Fibroblast of skin of left biceps (primary cell): ENCODE data around the gene ANO10.

Experiments
- DNase-seq, 2 experiments: peaks; one replicate each; pipeline ENCODE4 v3.0.0-alpha.2; 2013; ENCODE audit warnings: low read depth in 2 of 2

ANO10 gene

DNA sequence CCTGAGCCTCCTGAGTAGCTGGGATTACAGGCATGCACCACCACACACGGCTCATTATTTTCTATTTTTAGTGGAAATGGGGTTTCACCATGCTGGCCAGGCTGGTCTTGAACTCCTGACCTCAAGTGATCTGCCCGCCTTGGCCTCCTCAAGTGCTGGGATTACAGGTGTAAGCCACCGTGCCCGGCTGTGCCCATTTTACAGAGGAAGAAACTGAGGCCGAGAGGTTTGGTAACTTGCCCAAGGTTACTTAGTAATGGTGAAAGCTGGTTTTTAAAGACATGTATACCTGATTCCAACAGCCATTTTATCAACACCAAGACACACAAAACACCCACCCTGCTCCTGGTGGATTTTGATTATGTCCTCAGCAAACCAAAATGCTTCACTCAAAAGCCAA, 206.7 kb downstream of the ANO10 start:
- no peak for DNase-seq

DNA sequence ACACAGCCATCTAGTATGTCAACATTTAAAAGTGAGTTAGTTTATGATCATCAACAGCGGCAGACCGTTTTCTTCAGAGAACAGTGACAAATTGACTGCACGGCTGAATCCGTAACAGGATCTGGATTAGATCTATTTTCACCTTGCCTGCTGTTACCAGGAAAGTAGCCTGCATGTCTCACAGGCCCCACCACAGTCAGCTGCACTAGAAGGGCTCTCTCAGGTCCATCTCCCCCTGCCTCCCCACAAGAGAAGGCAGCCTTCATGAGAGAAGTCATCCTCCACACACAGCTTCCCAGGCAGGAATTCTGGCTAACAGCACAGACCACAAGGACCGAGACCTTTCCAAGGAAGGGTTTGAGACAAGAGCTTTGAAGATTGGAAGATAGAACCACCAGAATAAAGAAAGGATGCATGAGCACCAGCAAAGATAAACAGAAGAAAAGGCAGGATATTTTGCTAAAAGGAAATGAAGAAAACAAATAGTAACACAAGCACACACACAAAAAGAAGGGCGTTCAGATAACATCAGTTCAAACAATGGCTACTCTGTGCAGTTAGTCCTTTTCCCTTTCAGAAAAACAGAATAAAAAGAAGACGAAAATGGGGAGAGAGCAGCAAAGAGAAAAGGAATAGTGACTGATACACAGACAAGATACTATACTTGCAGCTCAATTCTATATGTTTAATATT, 208.0 kb downstream of the ANO10 start:
- DNase-seq: no peak

DNA sequence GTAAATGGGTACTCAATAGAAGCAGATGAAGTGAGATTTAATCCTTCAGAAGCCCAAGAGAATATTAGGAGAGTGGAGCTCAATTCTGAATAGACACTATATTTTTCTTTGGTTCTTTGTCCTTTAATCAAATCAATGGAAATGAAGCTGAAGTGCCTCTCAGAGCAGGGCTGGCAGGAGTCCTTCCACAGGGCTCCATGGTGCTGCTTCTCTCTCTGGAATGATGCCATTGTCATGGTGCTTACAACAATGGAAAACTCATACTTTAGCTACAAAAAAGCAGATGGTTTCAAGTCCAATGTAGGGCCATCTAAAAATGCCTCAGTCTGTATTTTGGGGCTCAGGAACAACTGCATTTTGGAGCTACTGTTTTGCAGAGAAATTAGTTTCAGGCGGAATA, 210.4 kb downstream of the ANO10 start:
- DNase-seq: no peak

DNA sequence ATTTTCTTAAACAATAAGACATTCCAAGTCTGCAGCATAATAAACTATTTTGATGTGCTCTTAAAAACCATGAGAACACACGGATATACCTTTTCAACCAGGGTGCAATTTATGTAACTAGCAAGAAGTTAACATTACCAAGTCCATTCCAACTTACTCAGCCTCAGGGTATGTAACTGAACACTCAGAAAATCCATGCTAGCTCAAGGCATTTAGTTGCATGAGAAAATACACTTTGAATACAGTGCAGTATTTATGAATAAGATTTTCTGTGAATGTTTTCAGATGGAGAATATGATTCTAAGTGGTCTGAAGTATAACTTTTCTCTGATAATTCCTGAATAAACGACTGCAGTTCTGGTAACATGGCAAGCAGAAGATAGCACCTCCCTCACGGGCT, 211.2 kb downstream of the ANO10 start:
- no peak for DNase-seq

DNA sequence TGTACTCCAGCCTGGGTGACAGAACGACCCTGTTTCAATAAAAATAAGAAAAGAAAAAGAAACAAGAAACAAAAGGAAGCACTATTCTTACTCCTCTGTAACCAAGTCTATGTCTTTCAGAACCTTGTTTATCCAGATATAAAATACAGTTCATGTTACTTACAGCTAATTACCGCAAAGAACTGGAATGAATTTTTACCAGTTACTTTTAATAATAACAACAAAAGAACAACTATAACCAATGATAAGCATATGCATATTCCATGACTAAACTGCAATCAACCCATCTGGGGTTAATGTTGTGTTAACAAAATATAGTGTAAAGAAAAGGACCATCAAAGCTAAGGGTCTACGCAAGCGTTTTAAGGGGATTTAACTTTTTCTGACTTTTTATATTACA, 212.3 kb downstream of the ANO10 start:
- no peak for DNase-seq

DNA sequence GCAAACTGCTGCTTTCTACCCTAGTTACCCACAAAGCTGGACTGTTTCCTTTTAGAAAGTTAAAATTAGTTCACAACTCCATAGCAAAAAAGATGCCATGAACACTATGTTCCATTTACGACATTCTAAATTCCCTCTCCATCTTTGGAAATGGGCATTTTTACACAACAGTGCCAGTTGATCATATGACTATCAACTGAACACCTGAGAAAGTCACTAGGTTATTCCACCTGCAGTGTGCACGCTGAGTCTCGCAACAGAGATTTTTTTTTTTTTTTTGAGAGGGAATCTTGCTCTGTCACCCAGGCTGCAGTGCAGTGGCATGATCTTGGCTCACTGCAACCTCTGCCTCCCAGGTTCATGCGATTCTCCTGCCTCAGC, 215.2 kb downstream of the ANO10 start:
- no peak for DNase-seq

DNA sequence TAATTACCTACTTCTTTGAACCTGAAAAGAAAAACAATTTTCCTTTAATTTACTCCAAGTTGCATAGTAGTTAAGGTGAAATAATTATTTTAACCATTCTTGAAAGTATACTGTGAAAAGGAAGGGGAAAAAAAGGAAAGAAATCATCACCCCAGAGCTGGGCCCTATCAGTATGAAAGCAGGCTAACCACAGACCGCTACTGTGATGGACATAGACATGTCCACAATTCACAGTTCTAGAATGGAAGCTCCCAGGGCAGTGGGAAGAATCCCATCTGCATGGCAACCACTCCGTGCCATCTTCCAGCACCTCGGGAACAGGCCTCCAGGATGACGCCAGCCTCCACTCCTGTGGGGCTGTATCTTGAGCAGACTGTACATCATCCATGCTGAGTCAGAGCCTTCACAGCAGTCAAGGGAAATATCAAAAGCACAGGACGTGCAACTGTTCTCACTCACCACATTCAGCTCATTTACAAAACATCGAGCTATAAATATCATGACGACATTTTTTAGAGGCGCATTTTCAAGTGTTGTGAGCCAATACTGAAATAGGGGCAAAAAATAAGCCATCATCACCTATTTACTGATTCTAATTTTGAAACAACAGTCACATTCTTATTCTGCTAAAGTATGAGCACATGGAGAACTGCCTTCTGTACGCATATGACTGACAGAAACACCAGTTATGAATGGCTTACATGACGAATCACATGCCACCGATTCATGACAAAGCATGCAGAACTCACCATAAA, 215.7 kb downstream of the ANO10 start:
- DNase-seq: peak; percentile 33 to 39

DNA sequence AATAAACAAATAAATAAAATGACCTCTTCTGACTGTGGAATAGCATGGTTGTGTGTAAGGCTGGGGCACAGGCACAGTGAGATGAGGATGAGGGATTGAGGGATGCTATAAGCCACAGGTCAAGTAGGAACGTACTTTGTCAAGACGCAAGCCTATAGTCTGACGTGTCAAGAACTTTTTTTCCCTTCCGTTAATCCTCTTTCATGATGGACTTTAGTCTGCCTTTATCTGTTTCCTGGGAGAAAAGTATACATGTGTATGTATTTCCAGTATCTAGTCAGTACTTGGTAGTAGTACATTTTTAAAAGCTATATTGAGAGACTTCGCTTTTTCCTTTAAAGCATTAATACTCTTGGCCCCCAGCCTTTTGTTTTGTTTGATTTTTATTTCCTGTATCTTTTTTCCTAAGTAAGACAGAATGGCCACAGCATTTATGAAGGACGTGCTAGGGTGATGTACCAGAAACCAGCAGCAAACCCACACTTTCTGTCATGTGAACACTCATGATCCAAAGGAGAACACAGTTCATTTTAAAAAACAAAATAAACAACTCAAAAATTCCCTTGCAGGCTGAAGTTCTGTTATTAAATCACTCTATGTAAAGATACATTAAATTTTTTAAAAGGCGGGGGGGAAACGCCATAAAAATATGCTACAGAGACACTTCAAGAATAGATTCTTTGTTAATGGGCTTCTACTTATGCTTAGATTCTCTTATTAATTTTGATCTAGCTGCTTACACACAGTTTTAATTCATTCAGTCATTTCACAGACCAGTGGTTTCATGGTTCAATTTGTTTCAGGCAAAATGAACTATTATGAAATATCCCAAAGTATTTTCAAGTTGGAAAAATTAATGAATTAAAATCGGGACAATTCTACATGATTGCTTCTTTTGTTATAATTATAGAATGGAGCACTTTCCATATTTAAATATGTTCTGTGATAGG, 220.8 kb downstream of the ANO10 start:
- no peak for DNase-seq

DNA sequence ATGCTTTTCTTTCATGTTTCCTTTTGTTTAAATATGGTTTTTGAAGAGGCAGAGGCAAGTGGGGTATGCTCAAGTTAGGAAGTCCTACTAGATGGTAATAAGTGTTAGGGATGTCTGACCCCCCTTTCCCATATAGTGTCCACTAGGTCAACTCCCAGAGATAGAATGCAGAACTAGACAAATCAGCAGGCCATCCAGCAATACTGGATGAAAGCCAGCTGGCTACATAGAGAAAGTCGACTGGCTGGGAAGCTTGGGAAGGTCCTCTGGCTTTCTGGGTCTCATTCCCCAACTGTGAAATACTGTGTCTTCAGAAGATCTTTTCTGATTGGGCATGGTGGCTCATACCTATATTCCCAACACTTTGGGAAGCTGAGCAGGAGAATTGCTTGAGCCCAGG, 221.6 kb downstream of the ANO10 start:
- no peak for DNase-seq

DNA sequence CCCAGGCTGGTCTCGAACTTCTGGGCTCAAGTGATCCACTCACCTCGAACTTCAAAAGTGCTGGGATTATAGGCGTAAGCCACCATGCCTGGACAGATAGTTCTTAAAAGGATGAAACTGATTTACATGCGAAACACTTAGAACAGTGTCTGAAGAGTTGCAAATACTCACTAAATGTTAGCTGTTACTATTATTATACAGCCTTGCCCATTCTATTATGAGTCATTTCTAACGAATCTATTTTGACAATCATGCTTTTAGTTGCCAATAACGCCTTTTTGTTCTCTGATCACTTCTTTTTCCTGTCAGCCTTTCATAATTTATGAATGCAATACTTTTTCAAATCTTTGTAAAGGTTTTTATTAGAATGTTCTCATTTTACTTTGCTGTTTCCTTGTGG, 222.8 kb downstream of the ANO10 start:
- DNase-seq: no peak

DNA sequence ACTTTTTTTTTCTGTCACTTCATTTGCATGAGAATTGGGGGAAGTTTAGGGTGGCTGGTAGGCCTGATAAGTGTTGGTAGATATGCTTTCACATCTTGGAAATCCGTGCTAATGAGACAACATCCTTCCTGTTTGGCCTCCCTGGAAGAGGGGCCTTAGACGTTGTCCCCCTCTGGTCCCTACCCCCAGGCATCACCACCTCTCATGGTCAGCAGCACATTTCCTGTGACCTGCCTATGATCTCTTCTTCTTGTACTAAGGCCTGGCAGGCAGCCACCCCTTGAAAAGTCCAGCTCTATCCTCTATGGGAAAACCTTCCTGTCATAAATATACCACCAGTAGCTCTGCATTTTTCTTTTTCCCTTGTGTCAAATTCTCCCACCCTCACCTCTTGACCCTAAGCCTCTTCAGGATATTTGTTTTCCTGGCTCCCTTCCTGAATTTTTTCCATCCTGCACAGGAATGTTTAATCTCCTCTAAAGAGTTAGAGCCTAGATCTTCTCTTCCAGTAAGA, 227.7 kb downstream of the ANO10 start:
- DNase-seq: no peak

DNA sequence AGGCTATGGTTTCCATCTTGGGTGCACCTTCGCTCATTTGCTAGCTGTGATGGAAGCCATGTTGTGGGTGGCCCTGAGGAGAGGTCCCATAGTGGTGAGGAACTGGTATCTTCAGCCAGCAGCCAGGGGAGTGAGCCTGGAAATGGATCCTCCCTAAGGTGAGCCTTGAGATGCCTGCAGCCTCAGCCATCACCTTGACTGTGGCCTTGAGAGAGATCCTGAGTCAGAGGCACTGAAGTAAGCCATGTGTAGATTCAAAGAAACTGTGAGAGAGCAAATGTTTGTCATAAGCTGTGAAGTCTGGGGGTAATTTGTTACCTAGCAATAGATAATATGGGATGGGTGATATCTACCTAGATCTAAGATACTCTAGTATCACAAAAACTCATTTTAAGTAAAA, 230.2 kb downstream of the ANO10 start:
- DNase-seq: no peak

DNA sequence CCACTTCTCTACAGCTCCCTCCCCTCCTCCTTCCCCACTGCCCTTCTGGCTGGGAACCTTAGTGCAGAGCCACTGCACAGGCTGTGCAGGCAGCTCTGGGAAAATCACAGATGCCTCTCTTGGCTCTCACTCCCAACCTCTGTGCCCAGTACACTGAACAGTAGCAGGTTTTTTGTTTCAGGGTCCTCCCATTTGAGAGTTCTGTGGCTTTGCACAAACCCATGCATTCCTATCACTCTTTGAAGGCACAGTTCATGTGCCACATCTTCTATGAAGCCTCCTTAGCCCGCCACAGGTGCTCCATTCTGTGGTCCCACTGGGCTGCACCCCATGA, 231.6 kb downstream of the ANO10 start:
- no peak for DNase-seq

DNA sequence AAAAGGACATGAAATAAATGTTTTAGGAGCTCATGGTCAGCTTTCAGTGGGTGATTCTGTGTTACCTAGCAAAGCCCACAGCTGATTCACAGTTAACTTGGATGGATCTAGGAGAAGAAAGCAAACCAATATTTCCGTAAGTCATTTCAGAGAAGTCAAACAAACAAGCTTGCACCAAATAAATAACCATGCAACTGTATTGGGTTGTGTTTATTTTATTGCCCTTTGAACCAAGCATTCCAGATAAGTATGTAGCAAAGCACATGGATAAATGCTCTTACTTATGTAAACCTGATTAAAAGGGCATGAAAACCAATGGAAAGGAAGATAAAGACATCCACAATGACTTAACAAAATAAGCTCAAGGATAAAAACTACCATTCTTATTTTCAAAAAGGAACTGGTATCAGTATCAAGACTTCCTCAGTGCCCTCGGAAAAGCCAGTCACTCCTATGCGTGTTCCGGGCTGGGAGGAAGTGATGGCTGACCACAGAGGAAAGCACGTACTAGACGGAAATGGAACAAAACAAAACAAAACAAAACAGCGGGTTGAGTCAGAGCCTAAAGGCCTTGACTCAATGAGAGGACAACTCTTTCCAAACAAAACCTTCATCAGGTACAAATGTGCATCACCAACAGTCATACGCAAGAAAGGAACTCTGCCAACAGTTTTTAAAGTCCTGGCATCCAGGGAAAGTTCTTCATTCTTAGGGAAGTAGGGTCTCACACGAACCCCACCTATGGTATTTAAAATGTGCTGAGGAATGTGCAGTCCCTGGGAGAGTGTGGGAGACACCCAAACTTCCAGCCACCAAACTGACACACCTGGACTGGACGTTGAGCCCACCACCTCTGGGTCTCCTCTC, 232.2 kb downstream of the ANO10 start:
- DNase-seq: no peak

DNA sequence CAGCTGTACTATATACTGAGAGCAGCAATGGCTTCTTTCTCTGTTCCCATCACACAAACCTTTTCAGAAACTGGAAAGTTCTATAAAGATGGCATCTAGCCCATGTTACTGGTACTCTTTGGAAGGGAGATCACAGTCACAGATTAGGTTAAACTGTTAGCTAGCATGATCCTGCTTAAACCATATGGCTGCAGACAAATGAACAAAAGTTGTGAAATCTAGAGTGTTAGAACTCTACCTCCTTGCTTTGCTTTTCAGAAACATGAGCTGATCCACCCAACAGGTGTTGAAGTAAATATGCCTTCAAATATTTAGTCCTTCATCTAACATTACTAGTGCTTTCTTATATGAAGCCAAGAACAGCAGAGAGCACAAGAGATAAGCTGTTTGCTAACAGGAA, 232.9 kb downstream of the ANO10 start:
- no peak for DNase-seq

DNA sequence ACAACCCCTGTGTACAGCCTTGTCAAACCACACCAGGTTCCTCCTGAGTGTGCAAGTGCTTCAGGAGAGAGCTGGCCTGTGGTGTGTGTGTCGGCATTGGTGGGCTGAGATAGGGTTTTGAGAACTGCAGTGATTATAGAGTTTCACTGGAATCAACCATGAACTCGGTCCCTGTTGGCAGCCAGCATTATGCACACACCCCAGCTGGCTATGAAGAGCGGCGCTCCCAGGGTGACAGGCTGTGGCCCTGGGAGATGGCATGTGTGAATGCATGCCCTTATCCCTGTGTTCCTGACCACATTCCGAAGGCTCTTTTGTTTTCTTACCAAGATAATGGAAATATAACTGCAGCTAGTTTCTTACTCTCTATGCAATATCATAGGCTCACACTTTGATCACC, 233.6 kb downstream of the ANO10 start:
- DNase-seq: no peak

DNA sequence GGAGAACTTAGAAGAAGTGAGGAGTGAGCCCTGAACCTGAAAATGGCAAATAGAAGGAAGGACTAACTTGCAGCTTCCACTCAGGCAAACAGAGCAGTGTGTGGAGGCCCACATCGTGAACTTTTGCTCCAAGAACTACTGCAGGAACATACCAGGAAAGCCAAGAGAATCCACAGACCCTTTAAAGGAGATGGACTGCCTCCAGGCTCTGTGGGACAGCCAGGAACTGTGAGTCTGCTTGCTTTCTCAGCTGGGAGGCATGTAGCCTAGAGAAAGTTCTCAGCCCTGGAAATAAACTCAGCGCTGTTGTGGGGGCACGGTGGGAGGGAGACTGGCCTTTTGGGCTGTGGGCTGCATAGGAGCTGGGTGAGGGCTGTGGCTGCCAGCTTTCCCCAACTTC, 242.5 kb downstream of the ANO10 start:
- peak in 1 of 2 experiments; percentile 10 for DNase-seq

DNA sequence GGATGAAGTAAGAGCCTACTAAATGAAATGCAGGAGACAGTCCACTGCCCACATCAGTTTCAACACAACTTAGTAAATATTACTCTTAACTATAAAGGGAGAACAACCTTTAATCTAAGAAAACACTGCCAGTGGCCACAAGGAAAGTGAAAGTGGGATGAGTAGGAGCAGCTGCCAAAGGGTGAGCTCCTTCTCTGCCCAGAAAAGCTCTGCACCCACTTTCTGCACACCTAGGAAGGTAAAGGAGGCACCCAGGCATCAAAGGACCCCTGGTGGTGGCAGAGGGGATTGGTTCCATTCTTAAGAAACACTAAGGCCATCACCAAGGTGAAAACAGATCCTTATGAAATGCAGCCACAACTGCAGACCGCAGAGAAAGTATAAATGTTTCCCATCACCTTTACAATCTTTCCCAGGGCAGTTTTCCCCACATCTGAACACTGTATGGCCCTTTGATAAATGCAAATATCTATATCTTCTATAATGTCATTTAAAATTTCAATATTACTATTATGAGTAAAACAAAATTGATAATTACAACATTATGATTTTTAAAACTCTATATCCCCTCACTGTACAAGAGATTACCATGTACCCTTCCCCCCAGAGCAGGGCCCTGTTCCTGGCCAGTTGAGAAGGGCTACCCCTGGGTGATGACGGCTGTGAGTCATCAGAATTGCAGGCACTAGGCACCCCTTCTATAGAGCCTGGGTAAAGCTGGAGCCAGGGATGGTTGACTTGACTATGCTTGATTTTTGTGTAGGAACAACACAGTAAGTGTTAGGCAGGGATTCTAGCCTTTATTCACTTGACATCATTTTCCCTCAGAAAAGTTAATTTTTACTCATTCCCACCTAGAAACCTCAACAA, 243.5 kb downstream of the ANO10 start:
- DNase-seq: no peak

DNA sequence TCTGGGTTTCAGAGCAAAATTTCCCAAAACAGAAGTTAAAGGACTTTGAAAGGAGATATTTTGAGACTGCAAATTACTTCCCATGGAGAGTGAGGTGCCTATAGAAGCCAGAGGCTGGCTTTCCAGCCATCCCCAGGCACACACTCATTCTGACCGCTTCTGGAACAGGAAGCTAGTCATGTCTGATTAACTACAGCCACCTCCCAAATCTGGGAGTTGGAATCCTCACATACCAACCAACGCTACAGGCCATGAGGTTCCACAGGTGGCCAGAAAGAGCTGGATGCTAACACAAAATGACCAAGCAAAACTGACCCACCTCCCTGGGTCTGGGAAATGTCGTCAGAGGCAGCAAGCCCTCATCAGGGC, 248.3 kb downstream of the ANO10 start:
- no peak for DNase-seq

DNA sequence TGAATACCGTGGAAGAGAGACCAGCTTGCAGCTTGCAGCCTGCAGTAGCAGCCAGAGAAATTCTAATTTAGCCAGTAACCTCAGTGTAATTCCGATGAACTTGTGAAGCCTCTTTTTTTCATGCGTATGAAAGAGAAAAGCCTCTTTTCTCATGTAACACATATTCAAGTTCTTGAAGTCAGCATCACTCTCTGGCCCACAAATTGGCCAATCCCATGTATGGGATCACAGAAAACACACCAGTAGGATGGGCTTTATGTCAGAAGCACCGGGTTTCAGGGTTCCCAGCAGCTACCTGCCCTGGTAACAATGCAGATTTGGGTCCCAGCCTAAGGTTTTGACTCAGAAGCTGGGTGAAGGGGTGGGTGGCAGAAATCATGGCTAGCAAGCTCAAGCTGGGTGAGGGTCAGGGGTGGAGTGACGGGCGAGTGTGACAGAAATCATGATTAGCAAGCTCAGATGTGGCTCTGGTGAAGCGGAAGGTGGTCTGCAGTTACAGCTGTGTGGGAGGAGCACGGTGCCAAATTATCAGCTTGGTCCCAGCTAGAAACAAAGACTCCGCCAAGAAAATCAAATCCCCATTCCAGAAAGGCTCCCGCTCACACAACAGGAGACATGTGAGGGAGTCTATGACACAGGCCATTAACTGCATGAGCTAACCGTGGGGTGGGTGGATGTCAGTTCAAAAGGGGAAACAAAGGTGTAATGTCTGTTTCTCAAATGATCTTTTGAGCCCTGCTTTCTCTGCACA, 248.8 kb downstream of the ANO10 start:
- no peak for DNase-seq
